Testis (tissue), 3 donors: Measurements from ENCODE around the gene APOE. TPM values are rescaled to one million over a fixed set of nuclear protein-coding genes. Genes with fewer than 3 reads are reported as not detected.
"Not testable (repeated sequence)": the region's sequence is repeated elsewhere in the genome, so short reads cannot be mapped to it uniquely, and the experiment has no call there.

Source experiments
- DNase-seq: peaks from one replicate; pipeline ENCODE4 v3.0.0-alpha.2; 2019
- H3K27ac ChIP-seq, 2 donors: fragments of 200-600 bp; sonication (generic); one replicate each; pipeline ENCODE4 v1.5.1; 2019
- H3K27me3 ChIP-seq: fragments of 200-600 bp; sonication (generic); one replicate; pipeline ENCODE4 v1.5.1; 2019
- H3K36me3 ChIP-seq: fragments of 200-600 bp; sonication (generic); one replicate; pipeline ENCODE4 v1.5.1; 2017; ENCODE audit warnings: low read depth; ENCODE audit errors: missing control alignments
- H3K4me1 ChIP-seq: fragments of 200-600 bp; sonication (generic); one replicate; pipeline ENCODE4 v1.5.1; 2019
- H3K4me3 ChIP-seq, 2 donors: fragments of 200-600 bp; sonication (generic); one replicate each; pipeline ENCODE4 v1.5.1; 2017 to 2019
- H3K9me3 ChIP-seq: fragments of 200-600 bp; sonication (generic); one replicate; pipeline ENCODE4 v1.5.1; 2017
- POLR2A ChIP-seq: fragments of 450-650 bp; IDR thresholded peaks from one replicate; pipeline ENCODE4 v1.6.1; 2017; ENCODE audit warnings: antibody characterized with exemption, mild to moderate bottlenecking, moderate library complexity
- WGBS, 2 donors: methylation state at CpG; one replicate each; pipeline ENCODE4 v1.1.5; 2018; 5-methylcytosine and 5-hydroxymethylcytosine counted together
- intact Hi-C: fragments of 100-400 bp; cut with DNase I; formaldehyde crosslinking; loops from one replicate; pipeline ENCODE4 v1.15.1; 2023; ENCODE audit warnings: low total_unique reads
- polyA plus RNA-seq: library from polyadenylated mRNA; stranded (reverse); fragments of 350-450 nt; fragmentation: Illumina TruSeq; extraction: RNeasy Lipid Tissue Mini Kit (QIAGEN cat#74804); gene quantifications from one replicate; pipeline ENCODE4 v1.2.3, GENCODE V29; 2014; ENCODE audit warnings: low read depth, low replicate concordance; ENCODE audit not compliant: insufficient read depth
- total RNA-seq, 2 donors: library from RNA; depleted of rRNA; stranded (reverse); fragments of >200 nt; gene quantifications; one replicate each; pipeline ENCODE4 v1.2.3, GENCODE V29; 2016
- TF ChIP-seq, protein P1 (sequence below), 3 experiments: fragments of 450-650 bp in 2 of 3; fragments of 200-600 bp in 1 of 3; sonication (generic) in 1 of 3; IDR thresholded peaks; one replicate each; pipeline ENCODE4 v1.5.1; 2016 to 2019; ENCODE audit warnings: antibody characterized with exemption in 3 of 3, mild to moderate bottlenecking in 2 of 3, moderate library complexity in 1 of 3

APOE gene
- total and polyA plus RNA-seq, 3 donors from 2014 or later, result 185 to 494 (median 215) TPM

DNA sequence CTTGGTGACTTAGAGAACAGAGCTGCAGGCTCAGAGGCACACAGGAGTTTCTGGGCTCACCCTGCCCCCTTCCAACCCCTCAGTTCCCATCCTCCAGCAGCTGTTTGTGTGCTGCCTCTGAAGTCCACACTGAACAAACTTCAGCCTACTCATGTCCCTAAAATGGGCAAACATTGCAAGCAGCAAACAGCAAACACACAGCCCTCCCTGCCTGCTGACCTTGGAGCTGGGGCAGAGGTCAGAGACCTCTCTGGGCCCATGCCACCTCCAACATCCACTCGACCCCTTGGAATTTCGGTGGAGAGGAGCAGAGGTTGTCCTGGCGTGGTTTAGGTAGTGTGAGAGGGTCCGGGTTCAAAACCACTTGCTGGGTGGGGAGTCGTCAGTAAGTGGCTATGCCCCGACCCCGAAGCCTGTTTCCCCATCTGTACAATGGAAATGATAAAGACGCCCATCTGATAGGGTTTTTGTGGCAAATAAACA, 18.7 kb downstream of the APOE start:
- peak overlapping the region in 1 of 2 donors; percentile 64 for H3K27ac ChIP-seq
- peaks cover 18% of the 10 kb centered on the region for H3K4me1 ChIP-seq
- DNase-seq, result no peak
- no peaks in the 10 kb centered on the region for H3K36me3 ChIP-seq
- H3K9me3 ChIP-seq, result no peaks in the 10 kb centered on the region
- no peaks in the 10 kb centered on the region for H3K27me3 ChIP-seq
- 63% methylated on average over 8 of the region's 8 CpGs for WGBS, 2 donors
- no peak for TF ChIP-seq POLR2A
- TF ChIP-seq, protein P1, sequence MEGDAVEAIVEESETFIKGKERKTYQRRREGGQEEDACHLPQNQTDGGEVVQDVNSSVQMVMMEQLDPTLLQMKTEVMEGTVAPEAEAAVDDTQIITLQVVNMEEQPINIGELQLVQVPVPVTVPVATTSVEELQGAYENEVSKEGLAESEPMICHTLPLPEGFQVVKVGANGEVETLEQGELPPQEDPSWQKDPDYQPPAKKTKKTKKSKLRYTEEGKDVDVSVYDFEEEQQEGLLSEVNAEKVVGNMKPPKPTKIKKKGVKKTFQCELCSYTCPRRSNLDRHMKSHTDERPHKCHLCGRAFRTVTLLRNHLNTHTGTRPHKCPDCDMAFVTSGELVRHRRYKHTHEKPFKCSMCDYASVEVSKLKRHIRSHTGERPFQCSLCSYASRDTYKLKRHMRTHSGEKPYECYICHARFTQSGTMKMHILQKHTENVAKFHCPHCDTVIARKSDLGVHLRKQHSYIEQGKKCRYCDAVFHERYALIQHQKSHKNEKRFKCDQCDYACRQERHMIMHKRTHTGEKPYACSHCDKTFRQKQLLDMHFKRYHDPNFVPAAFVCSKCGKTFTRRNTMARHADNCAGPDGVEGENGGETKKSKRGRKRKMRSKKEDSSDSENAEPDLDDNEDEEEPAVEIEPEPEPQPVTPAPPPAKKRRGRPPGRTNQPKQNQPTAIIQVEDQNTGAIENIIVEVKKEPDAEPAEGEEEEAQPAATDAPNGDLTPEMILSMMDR (IDR thresholded peaks at IDR 0.05), result no peak
- H3K4me3 ChIP-seq, result no peak overlapping the region
- intact Hi-C loops, result no loop called here

DNA sequence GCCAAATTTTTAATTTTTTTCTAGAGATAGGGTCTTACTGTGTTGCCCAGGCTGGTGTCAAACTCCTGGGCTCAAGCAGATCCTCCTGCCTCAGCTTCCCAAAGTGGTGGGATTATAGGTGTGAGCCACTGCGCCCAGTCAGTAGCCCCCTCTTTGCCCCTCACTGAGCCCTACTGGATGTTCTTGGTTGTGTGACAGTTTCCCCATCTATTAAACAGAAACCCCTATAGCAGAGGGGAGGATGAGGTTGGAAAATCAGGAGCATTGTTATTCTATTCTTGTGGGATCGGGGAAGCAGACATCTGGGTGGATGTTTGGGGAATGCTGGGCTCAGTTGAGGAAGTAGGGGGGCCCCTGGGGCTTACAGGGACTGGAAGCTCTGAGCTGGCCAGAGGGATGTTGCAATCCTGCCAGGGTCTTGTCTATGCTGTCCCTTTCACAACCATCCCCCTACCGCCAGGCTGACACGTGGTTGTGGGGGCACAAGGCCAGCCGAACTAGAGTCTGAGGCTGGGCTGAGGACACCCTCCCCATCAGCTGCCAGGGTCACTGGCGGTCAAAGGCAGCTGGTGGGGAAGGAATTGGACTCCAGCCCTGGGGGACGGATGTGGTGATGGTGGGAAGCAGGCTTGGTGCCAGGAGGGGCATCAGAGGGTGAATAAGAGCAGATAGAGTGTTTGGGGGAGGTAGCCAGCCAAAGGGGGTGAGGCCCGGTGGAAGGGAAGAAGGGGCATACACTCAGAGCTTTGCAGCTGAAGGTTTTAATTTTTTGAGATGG, 19.7 kb downstream of the APOE start:
- no peaks in the 10 kb centered on the region for H3K27me3 ChIP-seq
- TF ChIP-seq, protein P1 (IDR thresholded peaks at IDR 0.05), result no peak
- TF ChIP-seq POLR2A, result no peak
- H3K4me1 ChIP-seq, result peaks cover 18% of the 10 kb centered on the region
- H3K9me3 ChIP-seq, result no peaks in the 10 kb centered on the region
- intact Hi-C loops, result no loop called here
- H3K4me3 ChIP-seq, result no peak overlapping the region
- peak; percentile 83 for DNase-seq
- H3K36me3 ChIP-seq, result no peaks in the 10 kb centered on the region
- WGBS, 2 donors, result 32 to 34% methylated on average over 8 of the region's 8 CpGs
- H3K27ac ChIP-seq, result peak overlapping the region in 1 of 2 donors; percentile 64

GRCh38 chr19:44926245-44927077, 20.9 kb downstream of the APOE start:
- H3K27me3 ChIP-seq, H3K36me3 ChIP-seq, H3K9me3 ChIP-seq, intact Hi-C loops, DNase-seq, H3K27ac ChIP-seq: not testable (repeated sequence)
- H3K4me1 ChIP-seq, result peaks cover 18% of the 10 kb centered on the region
- peak overlapping the region in 1 of 2 donors; percentile 27 for H3K4me3 ChIP-seq
- 42 to 44% methylated on average over 16 to 19 of the region's 19 CpGs for WGBS, 2 donors

GRCh38 chr19:44927746-44928145, 22.1 kb downstream of the APOE start:
- 54 to 63% methylated on average over 5 of the region's 5 CpGs for WGBS, 2 donors
- TF ChIP-seq, protein P1 (IDR thresholded peaks at IDR 0.05), result no peak
- no peak for TF ChIP-seq POLR2A
- Histone ChIP-seq H3K4me1 (peaks cover 18% of the 10 kb centered on the region), H3K27me3 (no peaks in the 10 kb centered on the region), H3K4me3 (no peak overlapping the region), H3K27ac (no peak overlapping the region), H3K36me3 (no peaks in the 10 kb centered on the region), H3K9me3 (no peaks in the 10 kb centered on the region)
- intact Hi-C loops, result no loop called here
- DNase-seq, result no peak

- DNase-seq, result no peak
- H3K36me3 ChIP-seq, result no peaks in the 10 kb centered on the region
- 90 to 92% methylated on average over 7 of the region's 7 CpGs for WGBS, 2 donors
- H3K27ac ChIP-seq, result no peak overlapping the region
- no peaks in the 10 kb centered on the region for H3K9me3 ChIP-seq
- H3K4me1 ChIP-seq, result peaks cover 14% of the 10 kb centered on the region
- H3K27me3 ChIP-seq, result no peaks in the 10 kb centered on the region
- TF ChIP-seq POLR2A, result no peak
- TF ChIP-seq, protein P1 (IDR thresholded peaks at IDR 0.05), result no peak
- intact Hi-C loops, result no loop called here
- no peak overlapping the region for H3K4me3 ChIP-seq
Measured at GRCh38 chr19:44930088-44930487, 24.5 kb downstream of the APOE start.
